Endometrium (tissue), 2 donors: ENCODE data around the gene TECR.

Experiments used
- FAIRE-seq: peaks from 2 replicates; lab custom pipeline; 2012; peaks lifted over from hg19 to GRCh38; lab: Jason Lieb, UNC
- donor health status: control.
- donor health status: control.

TECR gene

DNA sequence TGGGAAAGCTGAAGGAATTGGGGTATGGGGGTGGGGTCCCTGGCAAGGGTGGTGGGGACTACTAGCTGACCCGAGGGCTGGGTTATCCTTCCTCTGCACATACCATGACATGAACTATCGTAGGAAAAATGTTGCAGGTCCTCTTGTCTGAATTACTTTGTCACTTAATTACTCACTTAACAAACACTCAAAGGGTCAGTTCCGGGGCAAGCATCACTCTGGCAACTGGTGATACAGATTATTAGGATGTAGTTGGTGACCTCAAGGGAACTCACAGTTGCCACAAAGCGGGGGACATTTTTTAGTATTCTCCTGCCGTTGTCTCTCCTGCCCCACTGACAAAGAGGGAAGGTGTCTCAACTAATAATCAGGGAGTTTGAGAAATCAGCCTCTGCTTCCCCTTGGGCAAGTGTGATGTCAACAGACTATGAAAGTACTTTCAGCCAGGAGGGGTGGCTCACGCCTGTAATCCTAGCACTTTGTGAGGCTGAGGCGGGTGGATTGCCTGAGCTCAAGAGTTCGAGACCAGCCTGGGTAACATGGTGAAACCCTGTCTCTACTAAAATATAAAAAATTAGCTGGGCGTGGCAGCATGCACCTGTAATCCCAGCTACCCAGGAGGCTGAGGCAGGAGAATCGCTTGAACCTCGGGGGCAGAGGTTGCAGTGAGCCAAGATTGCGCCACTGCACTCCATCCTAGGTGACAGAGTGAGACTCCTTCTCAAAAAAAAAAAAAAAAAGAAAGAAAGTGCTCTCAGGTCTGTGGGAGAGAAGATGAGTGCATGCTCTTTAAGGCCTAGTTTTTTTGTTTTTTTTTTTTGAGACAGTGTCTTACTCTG, 21.5 kb upstream of the TECR start:
- FAIRE-seq: no peak

DNA sequence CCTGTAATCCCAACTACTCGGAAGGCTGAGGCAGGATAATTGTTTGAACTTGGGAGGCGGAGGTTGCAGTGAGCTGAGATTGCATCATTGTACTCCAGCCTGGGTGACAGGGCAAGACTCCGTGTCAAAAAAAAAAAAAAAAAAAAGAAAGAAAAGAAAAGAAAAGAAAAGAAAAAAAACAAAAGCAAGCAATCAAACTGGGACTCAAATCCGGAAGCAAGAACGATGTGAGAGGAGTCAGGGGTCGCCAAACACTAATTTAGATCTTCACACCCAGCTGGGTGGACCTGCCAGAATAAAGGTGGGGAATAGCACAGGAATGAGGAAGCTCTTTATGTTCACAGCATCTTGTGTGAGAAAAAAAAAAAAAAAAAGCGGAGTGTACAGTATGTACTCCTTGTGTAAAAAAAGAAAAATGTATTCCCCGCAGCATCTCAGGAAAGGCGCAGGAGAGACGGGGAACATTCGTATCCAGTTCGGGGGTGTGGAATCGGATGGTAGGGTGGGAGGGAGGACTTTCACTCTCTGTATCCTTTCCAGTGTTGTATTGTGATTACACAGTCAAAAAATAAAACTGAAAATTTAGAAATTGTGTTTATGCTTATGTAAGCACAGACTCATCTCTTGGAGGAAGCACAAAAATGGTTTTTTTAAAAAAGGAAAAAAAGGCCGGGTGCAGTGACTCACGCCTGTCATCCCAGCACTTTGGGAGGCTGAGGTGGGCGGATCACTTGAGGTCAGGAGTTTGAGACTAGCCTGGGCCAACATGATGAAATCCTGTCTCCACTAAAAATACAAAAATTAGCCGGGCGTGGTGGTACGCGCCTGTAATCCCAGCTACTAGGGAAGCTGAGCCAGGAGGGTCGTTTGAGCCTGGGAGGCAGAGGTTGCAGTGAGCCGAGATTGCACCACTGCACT, 18.8 kb upstream of the TECR start:
- no peak for FAIRE-seq

DNA sequence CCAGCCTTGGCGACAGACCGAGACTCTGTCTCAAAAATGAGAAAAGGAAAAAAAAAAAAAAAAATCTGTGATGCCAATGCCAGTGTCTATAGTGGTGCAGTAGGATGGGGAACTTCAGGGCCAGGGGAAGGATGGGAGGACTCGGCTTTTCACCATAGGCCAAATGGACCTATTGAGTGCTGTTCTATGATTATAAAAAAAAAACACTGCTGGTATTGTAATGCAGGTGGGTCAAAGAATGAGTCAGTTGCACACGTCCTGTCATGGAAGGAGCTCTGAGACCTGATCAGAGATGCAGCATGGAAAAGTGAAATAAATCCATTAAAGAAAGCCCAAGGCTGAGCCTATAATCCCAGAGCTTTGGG, 18.2 kb upstream of the TECR start:
- no peak for FAIRE-seq

DNA sequence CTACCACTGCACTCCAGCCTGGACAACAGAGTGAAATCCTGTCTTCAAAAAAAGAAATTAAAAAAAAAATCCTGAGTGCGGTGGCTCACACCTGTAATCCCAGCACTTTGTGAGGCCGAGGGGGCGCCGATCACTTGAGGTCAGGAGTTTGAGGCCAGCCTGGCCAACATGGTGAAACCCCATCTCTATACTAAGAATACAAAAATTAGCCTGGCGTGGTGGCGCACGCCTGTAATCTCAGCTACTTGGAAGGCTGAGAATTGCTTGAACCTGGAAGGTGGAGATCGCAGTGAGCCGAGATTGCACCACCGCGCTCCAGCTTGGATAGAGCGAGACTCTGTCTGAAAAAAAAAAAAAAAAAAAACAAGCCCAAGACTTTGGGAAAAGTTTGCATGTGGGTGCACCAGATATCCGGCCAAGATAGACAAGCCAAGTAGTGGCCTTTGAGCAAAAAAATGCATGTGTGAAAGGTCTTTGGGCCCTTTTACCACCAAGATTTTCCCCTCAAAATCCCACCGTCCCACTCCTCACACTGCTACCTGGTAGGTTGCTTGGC, 16.9 kb upstream of the TECR start:
- no peak for FAIRE-seq

DNA sequence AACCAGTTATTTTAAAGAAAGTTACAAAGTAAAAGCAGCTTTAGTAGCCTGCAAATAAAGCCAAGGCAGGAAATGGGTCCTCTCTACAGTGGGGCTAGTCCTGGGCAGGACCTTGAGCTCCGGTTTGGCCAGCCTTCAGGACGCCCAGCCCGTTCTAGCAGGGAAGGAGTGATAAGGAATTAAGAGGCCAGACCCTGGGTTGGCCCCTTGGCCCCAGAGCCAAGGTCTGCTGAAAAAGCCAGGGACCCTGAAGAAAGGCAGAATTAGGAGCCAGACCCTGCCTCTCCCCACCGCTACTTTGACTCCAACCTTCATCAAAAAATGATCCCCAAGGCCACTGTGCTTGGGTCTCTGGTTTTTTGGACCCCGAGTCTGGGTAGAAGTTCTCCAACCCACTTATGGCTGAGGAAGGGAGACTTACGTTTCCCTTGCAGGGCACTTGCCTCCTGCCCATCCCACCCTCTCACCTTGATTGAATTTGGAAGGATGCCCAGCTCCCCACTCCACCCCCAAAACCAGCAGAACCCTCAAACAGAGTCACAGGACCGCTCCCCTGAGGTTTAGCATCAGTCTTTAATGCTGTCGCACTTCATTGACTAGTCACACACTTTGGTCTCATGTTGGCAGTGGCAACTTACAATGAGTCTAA, 15.1 kb upstream of the TECR start:
- no peak for FAIRE-seq

DNA sequence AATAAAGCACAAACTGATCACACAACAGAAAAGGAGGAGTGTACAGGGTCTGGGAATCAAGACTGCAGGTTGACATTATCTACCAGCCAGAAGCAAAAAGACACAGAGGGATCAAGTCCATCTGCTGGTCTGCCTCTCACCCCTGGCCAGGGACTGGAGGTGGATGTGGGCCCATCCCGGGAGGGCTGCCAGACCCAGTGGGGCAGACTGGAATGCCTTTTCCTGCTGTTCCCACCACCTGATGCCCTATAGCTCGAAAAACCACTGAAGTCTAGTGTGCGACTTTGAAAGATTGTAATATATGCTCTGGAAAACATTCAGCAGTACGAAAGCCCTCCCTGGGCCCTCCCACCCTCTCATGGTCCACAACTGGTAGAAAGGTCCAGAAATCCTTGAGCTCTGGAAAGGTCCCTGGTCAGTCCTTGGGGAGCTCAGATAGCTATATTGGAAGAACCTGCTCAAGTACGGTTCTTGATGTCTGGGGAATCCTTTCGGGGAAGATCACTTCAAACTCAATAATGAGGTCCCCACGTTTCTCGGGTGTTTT, 13.8 kb upstream of the TECR start:
- no peak for FAIRE-seq

DNA sequence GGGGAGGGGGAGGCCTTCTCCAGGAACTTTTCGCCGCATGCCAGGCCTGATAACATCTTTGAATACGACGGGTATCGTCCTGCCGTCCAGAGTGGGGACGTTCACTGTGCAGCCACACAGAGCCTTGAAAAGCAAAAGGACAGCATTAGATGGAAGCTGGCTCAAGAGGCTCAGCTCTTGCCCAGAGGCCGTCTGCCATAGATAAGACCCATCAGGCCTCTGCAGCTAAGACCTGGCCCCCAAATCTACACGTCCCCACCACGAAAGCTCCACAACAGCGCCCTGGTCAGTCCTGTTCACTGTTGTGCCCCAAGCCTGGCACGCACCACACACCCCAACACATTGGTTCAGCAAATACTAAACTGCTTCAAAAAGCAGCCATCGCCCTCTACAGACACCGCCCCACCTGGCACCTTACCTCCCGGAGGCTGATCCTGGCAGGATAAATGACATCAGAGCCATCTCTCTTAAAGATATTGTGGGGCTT, 13.3 kb upstream of the TECR start:
- FAIRE-seq: no peak

DNA sequence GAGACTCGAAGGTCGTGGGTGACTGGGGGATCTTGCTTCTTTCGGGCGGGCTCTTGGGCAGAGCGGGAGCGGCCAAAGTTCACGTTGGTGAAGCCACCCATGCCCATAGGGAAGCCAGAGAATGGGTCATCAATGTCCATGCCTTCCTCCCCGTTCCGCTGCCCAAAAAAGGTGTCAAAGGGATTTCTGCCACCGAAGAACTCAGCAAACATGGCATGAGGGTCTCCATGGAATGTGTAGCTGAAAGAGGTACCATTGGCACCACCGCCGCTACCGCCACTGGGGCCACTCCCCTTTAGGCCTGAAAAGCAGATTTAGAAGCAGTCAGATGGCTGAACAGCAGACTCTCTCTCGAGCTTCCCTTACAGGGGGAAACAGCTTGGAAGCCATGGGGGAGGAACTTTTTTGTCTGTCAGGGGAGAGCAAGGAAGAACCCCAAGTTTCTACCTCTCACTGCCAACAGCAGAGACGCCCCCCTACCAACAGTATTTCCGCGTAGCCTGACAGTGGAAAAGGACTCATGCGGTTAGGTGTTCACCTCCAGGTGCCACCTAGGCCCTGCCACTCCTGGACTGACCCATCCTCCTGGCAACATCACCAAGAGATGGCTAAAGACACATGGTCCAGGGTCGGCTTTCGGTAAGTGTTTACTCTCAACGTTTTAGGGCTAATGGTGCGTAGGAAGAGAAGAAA, 12.5 kb upstream of the TECR start:
- FAIRE-seq: no peak

DNA sequence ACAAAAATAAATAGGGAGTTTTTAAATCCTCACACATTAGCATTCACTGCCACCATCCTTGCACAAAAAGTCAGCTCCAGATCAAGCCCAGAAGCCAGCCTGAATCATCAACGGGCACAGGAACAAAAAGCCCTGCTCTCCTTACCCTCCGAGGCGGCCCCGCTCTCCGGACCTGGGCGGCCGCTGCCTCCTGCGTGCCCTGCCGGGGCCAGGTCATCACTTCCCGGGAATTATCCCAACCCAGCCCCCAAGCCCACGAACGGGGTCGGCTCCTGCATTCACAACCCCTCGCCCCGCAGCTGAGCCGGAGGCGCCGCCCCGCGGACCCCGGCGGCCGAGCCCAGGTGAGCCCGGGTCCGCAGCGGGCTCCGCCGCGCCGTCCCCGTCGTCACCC, 12.0 kb upstream of the TECR start:
- no peak for FAIRE-seq

DNA sequence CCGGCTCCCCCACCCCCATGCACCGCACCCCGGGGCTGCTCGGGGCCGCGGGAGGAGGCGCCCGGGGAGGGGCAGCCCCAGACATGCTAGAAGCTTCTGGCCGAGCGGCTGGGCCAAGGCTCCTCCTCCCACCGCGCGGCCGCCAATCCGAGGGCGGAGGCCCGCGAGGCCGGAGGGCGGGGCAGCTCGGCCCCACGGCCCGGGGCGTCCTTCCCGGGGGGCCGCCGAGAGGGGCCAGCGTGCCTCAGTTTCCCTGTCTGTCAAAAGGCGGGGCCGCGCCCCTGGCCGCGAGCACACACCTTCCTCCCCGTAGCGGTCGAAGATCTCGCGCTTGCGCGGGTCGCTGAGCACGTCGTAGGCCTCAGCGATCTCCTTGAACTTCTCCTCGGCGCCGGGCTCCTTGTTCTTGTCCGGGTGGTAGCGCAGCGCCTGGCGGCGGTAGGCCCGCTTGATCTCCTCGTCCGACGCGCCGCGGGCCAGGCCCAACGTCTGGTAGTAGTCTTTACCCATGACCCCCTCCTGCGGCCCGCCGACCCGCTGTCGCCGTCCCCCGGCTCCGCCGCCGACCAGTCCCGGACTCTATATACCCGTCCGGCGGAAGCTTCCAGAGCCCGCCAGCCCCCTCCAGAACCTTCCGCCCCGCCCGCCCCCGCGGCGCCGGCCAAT, 11.4 kb upstream of the TECR start, which contains the start of gene DNAJB1:
Gene DNAJB1 (minus strand): TSS at position 558 of the 666 bp plus-strand sequence. CDS start 48 bp downstream, at position 510.
- no peak for FAIRE-seq

DNA sequence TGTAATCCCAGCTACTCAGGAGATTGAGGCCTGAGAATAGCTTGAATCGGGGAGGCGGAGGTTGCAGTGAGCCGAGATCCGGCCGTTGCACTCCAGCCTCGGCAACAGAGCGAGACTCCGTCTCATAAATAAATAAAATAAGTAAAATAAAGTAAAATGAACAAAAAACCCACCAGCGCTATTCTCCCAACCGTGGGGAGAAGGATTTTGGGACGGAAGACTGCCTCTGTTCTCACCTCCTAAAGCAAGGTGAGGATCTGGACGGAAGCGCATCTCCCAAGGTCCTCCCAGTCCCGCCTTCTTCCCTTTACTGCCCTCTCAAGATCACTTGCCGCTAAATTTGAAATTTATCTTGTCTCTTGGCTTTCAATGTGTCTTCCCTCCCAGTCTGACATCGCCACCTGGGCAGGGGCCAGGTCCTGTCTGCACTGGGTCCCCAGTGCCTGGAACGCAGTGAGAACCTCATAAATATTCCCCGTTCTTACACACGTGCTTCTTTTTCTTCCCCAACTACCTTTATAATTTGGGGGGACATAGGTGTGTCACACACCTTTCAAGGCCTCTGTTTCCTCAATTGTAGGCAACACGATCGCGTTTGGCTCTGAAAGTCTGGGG, 10.0 kb upstream of the TECR start:
- FAIRE-seq: no peak

DNA sequence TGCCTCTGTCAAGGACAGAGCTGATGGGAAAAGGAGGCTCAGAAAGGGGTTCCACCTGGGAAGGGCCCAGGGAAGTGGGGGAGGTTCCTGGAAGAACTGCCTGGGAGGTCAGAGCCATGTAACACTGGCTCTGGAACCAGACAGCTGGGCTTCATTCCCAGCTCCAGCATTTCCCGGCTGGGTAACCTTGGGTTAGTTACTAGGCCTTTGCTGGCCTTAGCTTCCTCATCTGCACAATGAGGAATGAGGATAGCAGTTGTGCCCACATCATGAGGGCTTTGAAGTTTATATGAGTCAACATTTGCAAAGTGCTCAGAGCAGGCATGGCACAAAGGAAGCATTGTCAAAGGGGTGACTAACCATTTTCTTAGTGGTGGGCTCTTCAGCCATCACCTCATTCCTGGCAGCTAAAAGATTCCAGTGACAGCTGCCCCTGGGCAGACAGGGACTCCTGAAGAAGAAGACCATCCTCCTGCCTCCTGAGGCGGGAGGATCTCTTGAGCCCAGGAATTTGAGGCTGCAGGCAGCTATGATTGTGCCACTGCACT, 9.5 kb upstream of the TECR start:
- FAIRE-seq: no peak

DNA sequence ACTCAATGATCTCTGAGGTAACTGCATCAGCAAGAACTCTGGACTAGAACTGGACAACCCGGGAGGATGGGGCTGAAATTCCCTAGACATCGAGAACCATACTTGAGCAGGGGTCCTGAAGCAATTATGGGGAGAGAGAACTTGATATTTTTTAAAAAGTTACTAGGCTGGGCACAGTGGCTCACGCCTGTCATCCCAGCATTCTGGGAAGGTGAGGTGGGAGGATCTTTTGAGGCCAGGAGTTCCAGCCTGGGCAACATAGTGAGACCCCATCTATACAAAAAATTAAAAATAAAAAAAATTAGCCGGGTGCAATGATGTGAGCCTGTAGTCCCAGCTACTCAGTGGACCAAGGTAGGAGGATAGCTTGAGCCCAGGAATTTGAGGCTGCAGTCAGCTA, 8.9 kb upstream of the TECR start:
- no peak for FAIRE-seq

DNA sequence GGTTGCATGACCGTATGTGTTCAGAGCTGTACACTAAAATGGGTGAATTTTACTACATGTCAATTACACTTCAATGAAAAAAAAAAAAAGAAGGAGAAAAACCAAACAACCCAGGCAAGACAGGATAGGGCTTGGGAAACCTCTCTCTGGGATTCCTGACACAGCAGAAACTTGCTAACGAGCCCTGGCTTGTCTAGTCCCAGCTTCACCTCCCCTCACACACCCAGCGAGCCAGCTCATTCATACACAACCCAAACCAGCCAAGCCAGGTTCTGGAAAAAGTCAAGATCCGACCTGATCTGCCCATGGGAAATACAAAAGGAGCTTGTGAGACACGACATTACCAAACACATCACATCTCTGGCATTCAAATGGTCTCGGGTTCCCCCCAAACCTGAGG, 3.7 kb upstream of the TECR start:
- FAIRE-seq: no peak

DNA sequence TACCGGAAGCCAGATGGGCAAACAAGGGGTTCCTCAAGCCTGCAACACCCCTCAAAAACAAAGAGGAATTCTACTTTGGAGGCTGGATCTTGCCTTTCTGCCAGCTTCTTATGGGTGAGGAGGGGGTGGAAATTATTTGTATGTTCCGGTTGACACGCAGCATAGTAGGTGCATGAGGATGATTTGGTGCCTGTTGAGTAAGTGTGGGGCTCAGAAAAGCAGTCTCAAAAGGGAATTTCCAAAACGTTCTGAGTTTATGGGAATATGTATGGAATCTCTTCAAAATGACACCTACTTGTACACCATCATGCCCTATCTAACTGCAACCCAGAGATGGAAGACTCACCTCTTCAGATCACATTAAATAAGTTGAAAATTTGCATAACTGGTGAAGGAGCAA, 3.0 kb upstream of the TECR start:
- no peak for FAIRE-seq

DNA sequence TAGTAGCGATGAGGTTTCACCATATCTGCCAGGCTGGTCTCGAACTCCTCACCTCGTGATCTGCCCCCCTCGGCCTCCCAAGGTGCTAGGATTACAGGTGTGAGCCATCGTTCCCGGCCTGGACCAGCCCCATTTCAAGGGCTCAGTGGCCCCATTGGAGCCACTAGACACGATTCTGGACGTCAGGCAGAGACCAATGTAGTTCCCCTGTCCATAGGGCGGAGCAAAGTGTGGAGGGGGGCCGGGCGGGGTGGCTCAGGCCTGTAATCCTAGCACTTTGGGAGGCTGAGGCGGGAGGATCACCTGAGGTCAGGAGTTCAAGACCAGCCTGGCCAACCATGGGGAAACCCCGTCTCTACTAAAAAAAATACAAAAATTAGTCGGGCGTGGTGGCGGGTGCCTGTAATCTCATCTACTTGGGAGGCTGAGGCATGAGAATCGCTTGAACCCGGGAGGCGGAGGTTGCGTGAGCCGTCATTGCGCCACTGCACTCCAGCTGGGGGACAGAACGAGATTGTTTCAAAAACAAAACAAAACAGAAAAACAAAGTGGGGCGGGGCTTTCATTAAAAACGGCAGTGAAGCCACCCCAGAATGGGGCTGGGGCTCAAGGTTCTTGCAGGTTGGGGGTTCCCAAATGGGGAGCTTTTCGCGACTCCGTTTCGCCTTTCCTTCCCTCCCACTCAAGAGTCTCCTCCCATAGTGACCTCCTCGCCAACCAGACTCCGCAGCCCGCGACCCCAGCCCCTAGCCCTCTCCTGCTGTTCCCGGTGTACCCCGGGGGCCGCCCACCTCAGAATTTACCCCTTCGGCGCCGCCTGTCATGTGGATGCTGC, 758 bp upstream of the TECR start:
- FAIRE-seq: no peak

DNA sequence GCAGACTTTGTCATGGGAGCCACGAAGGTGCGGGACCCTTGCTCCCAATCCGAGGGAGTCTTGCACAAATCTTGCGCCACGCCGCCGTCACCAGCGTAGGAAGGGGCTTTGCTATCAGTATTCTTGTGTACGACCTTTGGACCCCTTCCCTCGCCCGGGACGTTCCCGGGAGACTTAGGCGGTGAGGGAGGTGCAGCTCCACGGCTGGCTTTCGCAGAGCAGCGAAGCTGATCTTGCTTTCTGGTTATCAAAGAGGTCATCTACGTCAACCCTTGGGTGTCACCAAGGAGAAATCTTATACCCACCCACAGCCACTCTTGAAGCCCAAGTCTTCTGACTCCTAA, 583 bp downstream of the TECR start:
- FAIRE-seq: no peak

DNA sequence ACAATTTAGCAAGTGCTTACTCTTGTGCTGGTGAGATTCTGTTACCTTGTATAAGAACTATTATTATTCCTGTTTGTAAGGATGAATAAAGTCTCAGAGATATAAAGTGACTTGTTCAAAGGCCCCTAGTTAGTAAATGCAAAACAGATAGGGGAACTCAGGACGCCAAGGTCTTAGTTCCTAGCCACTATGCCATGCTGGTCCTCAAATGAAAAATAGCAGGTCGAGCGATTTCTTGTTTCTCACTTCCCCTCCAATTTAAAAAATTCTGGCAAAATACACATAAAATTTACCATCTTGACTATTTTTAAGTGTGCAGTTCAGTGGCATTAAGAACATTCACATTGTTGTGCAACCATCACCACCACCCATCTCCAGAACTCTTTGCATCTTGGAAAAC, 1.1 kb downstream of the TECR start:
- no peak for FAIRE-seq

DNA sequence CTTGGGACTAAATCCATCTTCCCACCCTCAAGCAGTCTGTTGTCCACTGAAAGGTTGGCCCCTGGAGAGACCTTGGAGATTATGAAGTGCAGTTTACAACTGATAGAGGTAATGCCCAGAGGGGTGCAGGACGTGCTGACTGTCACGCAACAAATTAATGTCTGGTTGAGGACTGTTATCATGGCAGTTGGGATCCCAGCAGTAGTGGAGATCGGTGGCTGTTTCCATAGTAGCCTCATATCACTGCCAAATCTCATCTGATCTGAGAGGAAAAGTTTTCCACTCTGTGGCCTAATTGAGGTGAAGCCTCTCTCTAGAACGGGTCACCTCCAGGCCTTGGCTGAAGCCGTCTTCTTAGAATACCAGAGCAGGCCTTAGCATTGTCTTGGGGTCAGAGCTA, 4.1 kb downstream of the TECR start:
- FAIRE-seq: no peak
